H1 (cell line): ENCODE data around the gene SMARCB1. TPM values are rescaled to one million over a fixed set of nuclear protein-coding genes. Genes with fewer than 3 reads are reported as not detected.

Source experiments
- CTCF ChIA-PET: fragments of 300-600 bp; sonication (Branson Sonifier 250); formaldehyde crosslinking; loops from one replicate; lab custom pipeline; 2021; ENCODE audit not compliant: partially characterized antibody; lab: Charles Lee
- POLR2A ChIA-PET: fragments of 300-600 bp; sonication (Branson Sonifier 250); formaldehyde crosslinking; loops from one replicate; lab custom pipeline; 2021; ENCODE audit warnings: inconsistent platforms; ENCODE audit not compliant: partially characterized antibody; lab: Charles Lee
- DNase-seq, 2 experiments: peaks; one replicate each; pipeline versions ENCODE4 v3.0.0 to v3.0.0-alpha.2; 2010 to 2022; ENCODE audit warnings: low spot score in 2 of 2, low read depth in 1 of 2, mixed read lengths in 1 of 2
- FAIRE-seq: peaks from 2 replicates; lab custom pipeline; 2011; peaks lifted over from hg19 to GRCh38; lab: Jason Lieb, UNC
- H2AFZ ChIP-seq: 2 replicates; pipeline ENCODE4 v1.8.1; 2012; ENCODE audit warnings: low read length, inconsistent platforms
- H2AK5ac ChIP-seq: 2 replicates; pipeline ENCODE4 v1.6.1; 2013; ENCODE audit warnings: low read depth, low read length
- H2BK120ac ChIP-seq: replicated peaks from 2 replicates; pipeline ENCODE3; 2013; ENCODE audit warnings: low read depth, low read length, inconsistent platforms
- H2BK12ac ChIP-seq: 2 replicates; pipeline ENCODE4 v1.6.1; 2013; ENCODE audit warnings: low read depth, low read length
- H2BK15ac ChIP-seq: 2 replicates; pipeline ENCODE4 v1.6.1; 2013; ENCODE audit warnings: low read length
- H2BK20ac ChIP-seq: 2 replicates; pipeline ENCODE4 v1.6.1; 2013; ENCODE audit warnings: low read length
- H2BK5ac ChIP-seq: 2 replicates; pipeline ENCODE4 v1.6.1; 2013; ENCODE audit warnings: low read depth, low read length
- H3K14ac ChIP-seq: 2 replicates; pipeline ENCODE4 v1.6.1; 2013; ENCODE audit warnings: inconsistent platforms; ENCODE audit not compliant: insufficient read length
- H3K18ac ChIP-seq: 2 replicates; pipeline ENCODE4 v1.6.1; 2013; ENCODE audit warnings: low read length; ENCODE audit errors: extremely low read depth
- H3K23ac ChIP-seq: 2 replicates; pipeline ENCODE4 v1.6.1; 2013; ENCODE audit warnings: inconsistent platforms; ENCODE audit not compliant: insufficient read length
- H3K23me2 ChIP-seq: 2 replicates; pipeline ENCODE4 v1.6.1; 2013; ENCODE audit warnings: low read depth, low read length
- H3K27ac ChIP-seq: 2 replicates; pipeline ENCODE4 v1.6.1; 2011; ENCODE audit warnings: low read depth, low read length, inconsistent platforms
- H3K27me3 ChIP-seq, 4 experiments: replicated peaks in 1 of 4; 1 replicate in 1 of 4; 2 replicates in 3 of 4; pipeline versions ENCODE4 v1.6.1 to v1.8.1; 2011 to 2013; ENCODE audit warnings: low read length in 3 of 4, mild to moderate bottlenecking in 3 of 4, inconsistent platforms in 2 of 4, mixed read lengths in 2 of 4, moderate library complexity in 1 of 4; ENCODE audit not compliant: control insufficient read depth in 3 of 4, insufficient read depth in 3 of 4; ENCODE audit errors: extremely low read depth in 1 of 4
- H3K36me3 ChIP-seq, 4 experiments: 2 replicates each; pipeline versions ENCODE4 v1.6.1 to v1.8.1; 2011 to 2013; ENCODE audit warnings: mild to moderate bottlenecking in 4 of 4, low read length in 3 of 4, moderate library complexity in 2 of 4, control low read depth in 1 of 4, inconsistent platforms in 1 of 4; ENCODE audit not compliant: insufficient read depth in 4 of 4, control insufficient read depth in 2 of 4
- H3K4ac ChIP-seq: replicated peaks from 2 replicates; pipeline ENCODE3; 2013; ENCODE audit warnings: low read length, low read depth, mixed read lengths, inconsistent platforms; ENCODE audit not compliant: insufficient read length
- H3K4me1 ChIP-seq, 4 experiments: replicated peaks in 1 of 4; 1 replicate in 1 of 4; 2 replicates in 3 of 4; pipeline versions ENCODE4 v1.6.1 to v1.8.1; 2011 to 2013; ENCODE audit warnings: low read length in 3 of 4, inconsistent platforms in 2 of 4, mixed read lengths in 1 of 4; ENCODE audit not compliant: insufficient read depth in 4 of 4, control insufficient read depth in 3 of 4
- H3K4me2 ChIP-seq, 2 experiments: 2 replicates each; pipeline versions ENCODE4 v1.6.1 to v1.8.1; 2011 to 2013; ENCODE audit warnings: low read depth in 2 of 2, low read length in 2 of 2, control low read depth in 1 of 2, inconsistent platforms in 1 of 2, mild to moderate bottlenecking in 1 of 2; ENCODE audit not compliant: insufficient read depth in 1 of 2
- H3K4me3 ChIP-seq, 4 experiments: fragments of 200-600, 300-600 bp in 1 of 4; sonication (generic), shearing (Covaris generic), sonication (Bioruptor Twin) in 1 of 4; 2 replicates each; pipeline versions ENCODE4 v1.5.1 to v1.8.1; 2011 to 2016; ENCODE audit warnings: low read length in 4 of 4, low read depth in 3 of 4, control low read depth in 2 of 4, inconsistent platforms in 2 of 4, mild to moderate bottlenecking in 2 of 4, mixed read lengths in 1 of 4, moderate library complexity in 1 of 4; ENCODE audit not compliant: insufficient read depth in 2 of 4; ENCODE audit errors: extremely low read depth in 1 of 4
- H3K56ac ChIP-seq: replicated peaks from 2 replicates; pipeline ENCODE3; 2013; ENCODE audit warnings: low read depth, mild to moderate bottlenecking, mixed read lengths, low read length, inconsistent platforms; ENCODE audit not compliant: insufficient read length
- H3K79me1 ChIP-seq: 2 replicates; pipeline ENCODE4 v1.6.1; 2013; ENCODE audit warnings: low read depth, low read length, control low read depth
- H3K79me2 ChIP-seq, 2 experiments: 2 replicates each; pipeline versions ENCODE4 v1.6.1 to v1.8.1; 2012 to 2013; ENCODE audit warnings: low read length in 2 of 2, mild to moderate bottlenecking in 2 of 2, inconsistent platforms in 1 of 2; ENCODE audit not compliant: insufficient read depth in 2 of 2, control insufficient read depth in 1 of 2
- H3K9ac ChIP-seq, 4 experiments: replicated peaks in 1 of 4; 1 replicate in 1 of 4; 2 replicates in 3 of 4; pipeline versions ENCODE4 v1.6.1 to v1.8.1; 2011 to 2013; ENCODE audit warnings: low read depth in 3 of 4, low read length in 3 of 4, control low read depth in 2 of 4, mild to moderate bottlenecking in 2 of 4, moderate library complexity in 2 of 4, inconsistent platforms in 1 of 4; ENCODE audit errors: extremely low read depth in 1 of 4
- H3K9me3 ChIP-seq, 2 experiments: 2 replicates each; pipeline versions ENCODE4 v1.6.1 to v1.8.1; 2012 to 2013; ENCODE audit warnings: mild to moderate bottlenecking in 2 of 2, moderate library complexity in 2 of 2, control low read depth in 1 of 2, inconsistent platforms in 1 of 2, low read depth in 1 of 2, low read length in 1 of 2, mixed read lengths in 1 of 2; ENCODE audit not compliant: insufficient read depth in 2 of 2
- H4K20me1 ChIP-seq, 2 experiments: replicated peaks in 1 of 2; 2 replicates each; pipeline versions ENCODE3 to v1.8.1; 2011 to 2013; ENCODE audit warnings: inconsistent platforms in 2 of 2, low read length in 2 of 2, mild to moderate bottlenecking in 1 of 2; ENCODE audit not compliant: insufficient read depth in 2 of 2, control insufficient read depth in 1 of 2
- H4K5ac ChIP-seq: 2 replicates; pipeline ENCODE4 v1.6.1; 2013; ENCODE audit warnings: low read length, low read depth, mixed read lengths, inconsistent platforms; ENCODE audit not compliant: insufficient read length
- H4K8ac ChIP-seq: 2 replicates; pipeline ENCODE4 v1.8.0; 2013; ENCODE audit warnings: mild to moderate bottlenecking, moderate library complexity, low read length, inconsistent platforms; ENCODE audit not compliant: insufficient read depth; ENCODE audit errors: extremely low read depth
- H4K91ac ChIP-seq: replicated peaks from 2 replicates; pipeline ENCODE3; 2013; ENCODE audit warnings: low read length, mixed read lengths, inconsistent platforms; ENCODE audit not compliant: insufficient read length
- BACH1 ChIP-seq: IDR thresholded peaks from 2 replicates; pipeline ENCODE4 v1.6.1; 2012; ENCODE audit warnings: low read length, improper control_type of control experiment
- TEAD4 ChIP-seq: IDR thresholded peaks from 2 replicates; pipeline ENCODE4 v1.6.1; 2012; ENCODE audit warnings: low read depth, low read length, inconsistent platforms, mixed read lengths
- whole genome bisulfite sequencing, 2 experiments: shearing (Covaris generic) in 1 of 2; methylation state at CpG; one replicate each; pipeline versions ENCODE4 v1.1.6 to v1.1.7; 2013 to 2015; ENCODE audit warnings: low lambda C conversion rate in 2 of 2, mixed read lengths in 2 of 2, inconsistent platforms in 1 of 2, low coverage in 1 of 2, missing lambda C conversion rate in 1 of 2; ENCODE audit not compliant: insufficient replicate concordance in 2 of 2, insufficient coverage in 1 of 2, insufficient read length in 1 of 2; ENCODE audit errors: extremely low coverage in 1 of 2, missing lambda C conversion rate in 1 of 2; 5-methylcytosine and 5-hydroxymethylcytosine counted together
- polyA plus RNA-seq, 7 experiments: library from polyadenylated mRNA; depleted of rRNA in 3 of 7; stranded (reverse) in 5 of 7; unstranded in 2 of 7; fragments of >200 nt in 5 of 7; fragments of 200-250 nt in 2 of 7; gene quantifications; 1 replicate in 5 of 7; 2 replicates in 1 of 7; 4 replicates in 1 of 7; pipeline versions ENCODE4 v1.2.1 to v1.2.3, GENCODE V29; 2011 to 2013; ENCODE audit warnings: missing spikeins in 2 of 7, mixed read lengths in 2 of 7
- total RNA-seq: library from RNA; stranded (reverse); fragmentation: NEBNext Ultra II Directional; extraction: Animal tissue kit (Norgen Biotek cat#: 25700); gene quantifications from 2 replicates; pipeline ENCODE4 v1.2.1, GENCODE V29; 2021

Gene SMARCB1
- total and polyA plus RNA-seq, 2 of the 8 experiments (the other 6 are each of a cell fraction or from before 2014, with no cell fraction given), result 116 to 145 TPM

- H3K4me1 ChIP-seq, result peaks cover 0 to 28% (median 19%) of the 10 kb centered on the region in 4 experiments; a peak in 6 of 7 replicates
- no peaks in the 10 kb centered on the region for H3K79me2 ChIP-seq
- H3K14ac ChIP-seq, result no peak overlapping the region
- peak overlapping the region; percentile 82; the same call in 1 of the 2 replicates for H2BK5ac ChIP-seq
- H3K23me2 ChIP-seq, result no peaks in the 10 kb centered on the region
- no peak overlapping the region for H3K4ac ChIP-seq
- POLR2A ChIA-PET, result interaction anchor here (1.1 to 5.6 kb wide), 4 partner anchors 9 to 81 kb away, joined by 4 to 37 read pairs (median 12); partner anchors contain the start of genes CHCHD10, MIF and SLC2A11
- CTCF ChIA-PET, result interaction anchor here (0.9 to 4.3 kb wide), 9 partner anchors 9 to 136 kb away, joined by 3 to 73 read pairs (median 5); partner anchors contain the start of genes C22orf15, CHCHD10, MMP11 and SLC2A11
- no peaks in the 10 kb centered on the region for H3K9me3 ChIP-seq
- H3K23ac ChIP-seq, result no peak overlapping the region
- no peak overlapping the region for H3K27ac ChIP-seq
- peak; percentile 78 for TF ChIP-seq TEAD4
- no peak for TF ChIP-seq BACH1
- TF ChIP-seq, all 59 proteins: peak for 1
- Histone ChIP-seq H3K9ac (peak overlapping the region in 1 of 4 experiments; percentile 14; a peak in 1 of 7 replicates), H2AFZ (no peak overlapping the region), H2BK12ac (no peak overlapping the region), H4K8ac (peak overlapping the region; percentile 96; the same call in 1 of the 2 replicates), H3K56ac (no peak overlapping the region), H2BK20ac (no peak overlapping the region), H2AK5ac (no peak overlapping the region), H4K5ac (no peak overlapping the region), H3K18ac (peak overlapping the region; percentile 78; the same call in 1 of the 2 replicates), H4K20me1 (no peaks in the 10 kb centered on the region), H2BK120ac (peak overlapping the region; percentile 30), H4K91ac (peak overlapping the region; percentile 50), H3K4me3 (no peak overlapping the region), H3K36me3 (no peaks in the 10 kb centered on the region), H3K79me1 (no peaks in the 10 kb centered on the region), H3K27me3 (peaks cover 0 to 5% (median 1%) of the 10 kb centered on the region in 4 experiments; a peak in 3 of 7 replicates), H3K4me2 (peak overlapping the region; percentile 27 to 44), H2BK15ac (peak overlapping the region; percentile 88)
- FAIRE-seq, result no peak
- no peak for DNase-seq
- 55% methylated on average over 23 of the region's 24 CpGs; no CpG with 5 or more reads in 1 of the 2 experiments for WGBS, 2 experiments
Measured at GRCh38 chr22:23847991-23848864, 61.5 kb downstream of the SMARCB1 start.
